ENCODE measurements around the gene KAZN.

The KAZN gene

GRCh38 chr1:14648391-14648790 is 49.9 kb downstream of the KAZN start:
- Mint-ChIP-seq H3K4me1 (ENCODE audit: low read depth in 2 of 2) (no peaks in the 10 kb centered on the region), H3K4me3 (no peak overlapping the region), H3K9me3 (no peaks in the 10 kb centered on the region), H3K27ac (no peak overlapping the region), H3K36me3 (ENCODE audit: insufficient read depth) (no peaks in the 10 kb centered on the region), H3K27me3 (peaks cover 19 to 29% of the 10 kb centered on the region in 2 donors)
- DNase-seq (no peak), ATAC-seq (replicated peaks) (no peak)

- Mint-ChIP-seq H3K36me3 (ENCODE audit: insufficient read depth) (no peaks in the 10 kb centered on the region), H3K27ac (no peak overlapping the region), H3K4me1 (ENCODE audit: low read depth in 2 of 2) (no peaks in the 10 kb centered on the region), H3K4me3 (no peak overlapping the region), H3K9me3 (no peaks in the 10 kb centered on the region), H3K27me3 (peaks cover 19 to 29% of the 10 kb centered on the region in 2 donors)
- no peak for ATAC-seq (replicated peaks)
- DNase-seq: no peak
These were observed 50.7 kb downstream of the KAZN start for GRCh38 chr1:14648896-14649855.

- Mint-ChIP-seq H3K9me3 (no peaks in the 10 kb centered on the region), H3K36me3 (ENCODE audit: insufficient read depth) (no peaks in the 10 kb centered on the region), H3K4me3 (no peak overlapping the region), H3K4me1 (ENCODE audit: low read depth in 2 of 2) (no peaks in the 10 kb centered on the region), H3K27ac (no peak overlapping the region), H3K27me3 (peaks cover 19 to 23% of the 10 kb centered on the region in 2 donors)
- DNase-seq (no peak), ATAC-seq (replicated peaks) (no peak)
These were observed 51.5 kb downstream of the KAZN start for GRCh38 chr1:14649976-14650375.

GRCh38 chr1:14650951-14651350 is 52.5 kb downstream of the KAZN start:
- Mint-ChIP-seq H3K27ac (no peak overlapping the region), H3K9me3 (no peaks in the 10 kb centered on the region), H3K36me3 (ENCODE audit: insufficient read depth) (no peaks in the 10 kb centered on the region), H3K4me3 (no peak overlapping the region), H3K27me3 (peaks cover 22 to 24% of the 10 kb centered on the region in 2 donors), H3K4me1 (ENCODE audit: low read depth in 2 of 2) (no peaks in the 10 kb centered on the region)
- no peak for DNase-seq
- ATAC-seq (replicated peaks): no peak

GRCh38 chr1:14652840-14653239 is 54.4 kb downstream of the KAZN start:
- Mint-ChIP-seq H3K27me3 (peaks cover 21 to 29% of the 10 kb centered on the region in 2 donors), H3K4me1 (ENCODE audit: low read depth in 2 of 2) (no peaks in the 10 kb centered on the region), H3K27ac (no peak overlapping the region), H3K36me3 (ENCODE audit: insufficient read depth) (no peaks in the 10 kb centered on the region), H3K9me3 (no peaks in the 10 kb centered on the region), H3K4me3 (no peak overlapping the region)
- DNase-seq (no peak), ATAC-seq (replicated peaks) (no peak)

GRCh38 chr1:14653461-14653960 is 55.0 kb downstream of the KAZN start:
- DNase-seq (no peak), ATAC-seq (replicated peaks) (no peak)
- Mint-ChIP-seq H3K27me3 (peaks cover 14 to 24% of the 10 kb centered on the region in 2 donors), H3K4me3 (no peak overlapping the region), H3K4me1 (ENCODE audit: low read depth in 2 of 2) (no peaks in the 10 kb centered on the region), H3K9me3 (no peaks in the 10 kb centered on the region), H3K36me3 (ENCODE audit: insufficient read depth) (no peaks in the 10 kb centered on the region), H3K27ac (no peak overlapping the region)

- Mint-ChIP-seq H3K27ac (no peak overlapping the region), H3K4me3 (no peak overlapping the region)
These were observed 56.1 kb downstream of the KAZN start for GRCh38 chr1:14654554-14654953.

GRCh38 chr1:14655385-14655784 is 56.9 kb downstream of the KAZN start:
- peaks cover 18 to 24% of the 10 kb centered on the region in 2 donors for H3K27me3 Mint-ChIP-seq
- no peaks in the 10 kb centered on the region for H3K4me1 Mint-ChIP-seq (ENCODE audit: low read depth in 2 of 2)
- no peaks in the 10 kb centered on the region for H3K9me3 Mint-ChIP-seq
- ATAC-seq (replicated peaks) (no peak), DNase-seq (no peak)
- no peak overlapping the region for H3K4me3 Mint-ChIP-seq
- no peaks in the 10 kb centered on the region for H3K36me3 Mint-ChIP-seq (ENCODE audit: insufficient read depth)
- H3K27ac Mint-ChIP-seq: no peak overlapping the region

More at GRCh38 chr1:14654554-14654953, 56.1 kb downstream of the KAZN start:
- Mint-ChIP-seq H3K27me3 (peaks cover 14 to 23% of the 10 kb centered on the region in 2 donors), H3K4me1 (ENCODE audit: low read depth in 2 of 2) (no peaks in the 10 kb centered on the region), H3K36me3 (ENCODE audit: insufficient read depth) (no peaks in the 10 kb centered on the region), H3K9me3 (no peaks in the 10 kb centered on the region)
- ATAC-seq (replicated peaks) (no peak), DNase-seq (no peak)

GRCh38 chr1:14656384-14656937 is 58.0 kb downstream of the KAZN start:
- no peak for DNase-seq

GRCh38 chr1:14658642-14659041 is 60.2 kb downstream of the KAZN start:
- no peaks in the 10 kb centered on the region for H3K9me3 Mint-ChIP-seq
- peaks cover 0 to 3% of the 10 kb centered on the region in 2 donors for H3K4me1 Mint-ChIP-seq (ENCODE audit: low read depth in 2 of 2)
- no peak overlapping the region for H3K4me3 Mint-ChIP-seq
- ATAC-seq (replicated peaks) (no peak), DNase-seq (no peak)
- no peak overlapping the region for H3K27ac Mint-ChIP-seq
- peaks cover 33 to 34% of the 10 kb centered on the region in 2 donors for H3K27me3 Mint-ChIP-seq
- H3K36me3 Mint-ChIP-seq (ENCODE audit: insufficient read depth): no peaks in the 10 kb centered on the region

More at GRCh38 chr1:14656384-14656937, 58.0 kb downstream of the KAZN start:
- Mint-ChIP-seq H3K27ac (no peak overlapping the region), H3K9me3 (no peaks in the 10 kb centered on the region), H3K4me1 (ENCODE audit: low read depth in 2 of 2) (peaks cover 0 to 3% of the 10 kb centered on the region in 2 donors), H3K27me3 (peaks cover 26 to 32% of the 10 kb centered on the region in 2 donors), H3K36me3 (ENCODE audit: insufficient read depth) (no peaks in the 10 kb centered on the region), H3K4me3 (no peak overlapping the region)
- ATAC-seq (replicated peaks): no peak

- H3K27me3 Mint-ChIP-seq: peaks cover 33 to 34% of the 10 kb centered on the region in 2 donors
- H3K9me3 Mint-ChIP-seq: no peaks in the 10 kb centered on the region
- H3K4me1 Mint-ChIP-seq (ENCODE audit: low read depth in 2 of 2): peaks cover 0 to 3% of the 10 kb centered on the region in 2 donors
- no peaks in the 10 kb centered on the region for H3K36me3 Mint-ChIP-seq (ENCODE audit: insufficient read depth)
- ATAC-seq (replicated peaks): no peak
- no peak overlapping the region for H3K27ac Mint-ChIP-seq
- no peak for DNase-seq
- H3K4me3 Mint-ChIP-seq: no peak overlapping the region
These were observed 61.4 kb downstream of the KAZN start for GRCh38 chr1:14659913-14660312.

- no peak for ATAC-seq (replicated peaks)
- H3K9me3 Mint-ChIP-seq: no peaks in the 10 kb centered on the region
These were observed 62.3 kb downstream of the KAZN start for GRCh38 chr1:14660801-14661200.

GRCh38 chr1:14661222-14661621 is 62.7 kb downstream of the KAZN start:
- Mint-ChIP-seq H3K9me3 (no peaks in the 10 kb centered on the region), H3K36me3 (ENCODE audit: insufficient read depth) (no peaks in the 10 kb centered on the region), H3K4me1 (ENCODE audit: low read depth in 2 of 2) (peaks cover 0 to 3% of the 10 kb centered on the region in 2 donors), H3K27ac (no peak overlapping the region), H3K4me3 (no peak overlapping the region), H3K27me3 (peaks cover 26 to 33% of the 10 kb centered on the region in 2 donors)
- ATAC-seq (replicated peaks) (no peak), DNase-seq (no peak)

More at GRCh38 chr1:14660801-14661200, 62.3 kb downstream of the KAZN start:
- Mint-ChIP-seq H3K4me1 (ENCODE audit: low read depth in 2 of 2) (peaks cover 0 to 3% of the 10 kb centered on the region in 2 donors), H3K27me3 (peaks cover 30 to 34% of the 10 kb centered on the region in 2 donors), H3K27ac (no peak overlapping the region), H3K4me3 (no peak overlapping the region), H3K36me3 (ENCODE audit: insufficient read depth) (no peaks in the 10 kb centered on the region)
- no peak for DNase-seq

All from effector memory CD8-positive, alpha-beta T cell (primary cell).